BE2C (cell line): ENCODE data around the gene CDKN2AIPNL.
A peak's percentile ranks its signal among the peaks of the same experiment; 100 is the strongest.

Experiments
- DNase-seq: peaks from one replicate; pipeline ENCODE4 v3.0.0-alpha.2; 2020
- H3K27me3 ChIP-seq: fragments of 250-450 bp; sonication (Bioruptor Pico); 2 replicates; pipeline ENCODE4 v1.5.1; 2020; ENCODE audit warnings: mild to moderate bottlenecking
- H3K36me3 ChIP-seq: fragments of 250-450 bp; sonication (Bioruptor Pico); 2 replicates; pipeline ENCODE4 v1.5.1; 2020; ENCODE audit warnings: mild to moderate bottlenecking
- H3K4me1 ChIP-seq: fragments of 250-450 bp; sonication (Bioruptor Pico); 2 replicates; pipeline ENCODE4 v1.5.1; 2020
- H3K4me3 ChIP-seq: 2 replicates; pipeline ENCODE4 v1.5.1; 2011; ENCODE audit warnings: low read depth, low read length
- H3K9me3 ChIP-seq: fragments of 250-450 bp; sonication (Bioruptor Pico); 2 replicates; pipeline ENCODE4 v1.5.1; 2020
- TF ChIP-seq, protein P1 (sequence below): IDR thresholded peaks from 2 replicates; pipeline ENCODE4 v1.5.1; 2012; ENCODE audit warnings: mild to moderate bottlenecking, low read depth, low read length

The CDKN2AIPNL gene

DNA sequence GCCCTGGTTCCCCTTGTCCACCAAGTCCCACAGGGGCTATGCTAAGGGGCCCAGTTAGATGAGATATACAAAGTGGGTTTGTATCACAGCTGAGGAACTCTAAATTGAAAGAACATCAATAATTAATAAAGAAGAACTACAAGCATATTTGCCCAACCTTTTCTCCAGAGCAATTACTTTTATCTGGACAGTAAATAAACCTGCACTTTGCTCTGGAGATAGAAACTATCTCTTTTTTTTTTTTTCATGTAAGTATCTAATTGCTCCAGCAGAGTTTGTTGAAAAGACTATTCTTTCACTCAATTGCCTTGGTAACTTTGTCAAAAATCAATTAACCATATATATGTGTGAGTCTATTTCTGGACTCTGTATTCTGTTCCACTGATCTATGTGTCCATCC lies 6.0 kb upstream of the CDKN2AIPNL start:
- no peaks in the 10 kb centered on the region for H3K4me1 ChIP-seq
- TF ChIP-seq, protein P1, sequence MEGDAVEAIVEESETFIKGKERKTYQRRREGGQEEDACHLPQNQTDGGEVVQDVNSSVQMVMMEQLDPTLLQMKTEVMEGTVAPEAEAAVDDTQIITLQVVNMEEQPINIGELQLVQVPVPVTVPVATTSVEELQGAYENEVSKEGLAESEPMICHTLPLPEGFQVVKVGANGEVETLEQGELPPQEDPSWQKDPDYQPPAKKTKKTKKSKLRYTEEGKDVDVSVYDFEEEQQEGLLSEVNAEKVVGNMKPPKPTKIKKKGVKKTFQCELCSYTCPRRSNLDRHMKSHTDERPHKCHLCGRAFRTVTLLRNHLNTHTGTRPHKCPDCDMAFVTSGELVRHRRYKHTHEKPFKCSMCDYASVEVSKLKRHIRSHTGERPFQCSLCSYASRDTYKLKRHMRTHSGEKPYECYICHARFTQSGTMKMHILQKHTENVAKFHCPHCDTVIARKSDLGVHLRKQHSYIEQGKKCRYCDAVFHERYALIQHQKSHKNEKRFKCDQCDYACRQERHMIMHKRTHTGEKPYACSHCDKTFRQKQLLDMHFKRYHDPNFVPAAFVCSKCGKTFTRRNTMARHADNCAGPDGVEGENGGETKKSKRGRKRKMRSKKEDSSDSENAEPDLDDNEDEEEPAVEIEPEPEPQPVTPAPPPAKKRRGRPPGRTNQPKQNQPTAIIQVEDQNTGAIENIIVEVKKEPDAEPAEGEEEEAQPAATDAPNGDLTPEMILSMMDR = no peak
- no peaks in the 10 kb centered on the region for H3K36me3 ChIP-seq
- H3K27me3 ChIP-seq = no peaks in the 10 kb centered on the region
- no peaks in the 10 kb centered on the region for H3K9me3 ChIP-seq
- H3K4me3 ChIP-seq = no peak overlapping the region
- no peak for DNase-seq

DNA sequence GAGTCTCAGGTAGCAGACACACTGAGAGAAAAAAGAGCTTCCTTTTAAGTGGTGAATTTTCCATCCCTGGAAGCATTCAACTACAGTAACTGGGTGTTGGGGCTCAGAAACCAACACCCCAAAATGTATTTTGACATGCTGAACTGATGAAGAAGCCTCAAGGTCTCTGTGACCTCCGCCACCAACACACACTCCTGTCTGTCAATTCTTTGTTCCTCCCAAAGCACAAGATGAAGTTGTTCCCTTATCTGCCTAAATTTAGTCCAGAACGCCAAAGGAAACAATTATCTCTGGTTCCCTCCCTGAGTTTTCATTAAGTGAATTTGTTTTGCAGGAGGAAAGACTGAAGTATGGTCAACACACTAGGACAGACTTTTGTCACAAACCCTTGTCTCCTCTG lies 1.4 kb upstream of the CDKN2AIPNL start:
- H3K4me1 ChIP-seq = peaks cover 6% of the 10 kb centered on the region
- H3K36me3 ChIP-seq = peaks cover 5% of the 10 kb centered on the region; the same call in 1 of the 2 replicates
- TF ChIP-seq, protein P1 = no peak
- no peak overlapping the region for H3K4me3 ChIP-seq
- no peaks in the 10 kb centered on the region for H3K9me3 ChIP-seq
- no peaks in the 10 kb centered on the region for H3K27me3 ChIP-seq
- no peak for DNase-seq

DNA sequence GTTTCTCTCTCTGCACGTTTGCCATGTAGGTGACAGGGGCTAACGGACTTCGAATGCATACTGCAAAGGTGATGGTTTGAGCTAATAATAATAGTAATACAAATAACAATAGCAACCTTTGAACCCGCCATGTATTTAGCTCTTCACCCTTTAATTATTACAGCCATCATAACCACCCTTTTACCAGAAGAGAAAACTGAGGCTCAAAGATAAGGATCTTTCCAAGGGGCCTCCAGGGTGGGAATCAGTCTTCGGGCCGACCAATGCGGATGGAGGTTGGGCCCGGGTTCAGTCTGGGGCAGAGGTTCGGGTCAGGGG lies 494 bp downstream of the CDKN2AIPNL start:
- peaks cover 15% of the 10 kb centered on the region for H3K36me3 ChIP-seq
- no peaks in the 10 kb centered on the region for H3K9me3 ChIP-seq
- H3K27me3 ChIP-seq = no peaks in the 10 kb centered on the region
- TF ChIP-seq, protein P1 = peak; percentile 32; the same call in 1 of the 2 replicates
- H3K4me3 ChIP-seq = peak overlapping the region; percentile 92
- peaks cover 6% of the 10 kb centered on the region for H3K4me1 ChIP-seq
- DNase-seq = no peak

DNA sequence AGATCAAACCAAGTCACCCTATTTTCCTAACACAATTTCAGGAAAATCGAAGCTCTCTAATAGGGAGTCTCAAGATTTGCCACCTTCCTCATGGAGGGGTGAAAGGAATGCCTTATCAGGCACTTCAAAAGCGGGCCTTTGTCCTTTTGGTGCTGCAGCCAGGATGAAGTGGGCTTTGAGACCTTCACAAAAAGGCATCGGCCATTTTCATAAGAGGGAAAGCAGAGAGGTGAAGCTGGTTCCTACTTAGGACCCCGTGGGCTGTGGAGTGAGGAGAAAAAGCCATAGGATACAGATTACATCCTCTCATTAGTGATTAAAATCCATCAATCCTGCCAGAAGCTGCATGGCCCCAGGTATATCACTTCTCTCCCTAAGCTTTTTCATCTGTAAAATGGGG lies 859 bp downstream of the CDKN2AIPNL start:
- H3K27me3 ChIP-seq = no peaks in the 10 kb centered on the region
- DNase-seq = no peak
- peaks cover 6% of the 10 kb centered on the region for H3K4me1 ChIP-seq
- H3K36me3 ChIP-seq = peaks cover 19% of the 10 kb centered on the region
- no peaks in the 10 kb centered on the region for H3K9me3 ChIP-seq
- peak overlapping the region; percentile 92 for H3K4me3 ChIP-seq
- TF ChIP-seq, protein P1 = no peak

GRCh38 chr5:134409321-134409720 lies 2.4 kb downstream of the CDKN2AIPNL start:
- TF ChIP-seq, protein P1 = no peak
- H3K9me3 ChIP-seq = no peaks in the 10 kb centered on the region
- no peak for DNase-seq
- peaks cover 6% of the 10 kb centered on the region for H3K4me1 ChIP-seq
- no peaks in the 10 kb centered on the region for H3K27me3 ChIP-seq
- H3K4me3 ChIP-seq = no peak overlapping the region
- H3K36me3 ChIP-seq = peaks cover 24% of the 10 kb centered on the region

- no peak overlapping the region for H3K4me3 ChIP-seq
- H3K9me3 ChIP-seq = no peaks in the 10 kb centered on the region
- DNase-seq = no peak
- peaks cover 6% of the 10 kb centered on the region for H3K4me1 ChIP-seq
- TF ChIP-seq, protein P1 = no peak
- H3K27me3 ChIP-seq = no peaks in the 10 kb centered on the region
- peaks cover 28% of the 10 kb centered on the region for H3K36me3 ChIP-seq
Measured at GRCh38 chr5:134406390-134406789, 5.3 kb downstream of the CDKN2AIPNL start.
